ENCODE data around the gene INTS14.

- TF ChIP-seq CTCF (conservative IDR thresholded peaks at IDR 0.05) (no peak), EZH2 (IDR thresholded peaks at IDR 0.05; ENCODE audit: low read depth) (no peak)
Observed at GRCh38 chr15:65571971-65572370, 39.0 kb downstream of the INTS14 start.

Data from PC-9 (cell line).